ENCODE data around the gene FOXK1.
A peak's percentile ranks its signal among the peaks of the same experiment; 100 is the strongest.

The FOXK1 gene

GRCh38 chr7:4724648-4725013, 42.5 kb downstream of the FOXK1 start:
- no peak for DNase-seq

GRCh38 chr7:4725014-4725849, 43.1 kb downstream of the FOXK1 start:
- peak in 1 of 4 experiments; percentile 27 for DNase-seq

GRCh38 chr7:4725850-4726450, 43.9 kb downstream of the FOXK1 start:
- no peak for DNase-seq

- DNase-seq, result no peak
These were observed 44.5 kb downstream of the FOXK1 start for GRCh38 chr7:4726566-4726965.

GRCh38 chr7:4727914-4728705, 46.0 kb downstream of the FOXK1 start:
- DNase-seq, result no peak

- no peak for DNase-seq
These were observed 47.2 kb downstream of the FOXK1 start for GRCh38 chr7:4729266-4729665.

GRCh38 chr7:4730276-4730675, 48.2 kb downstream of the FOXK1 start:
- no peak for DNase-seq

GRCh38 chr7:4730971-4731370, 48.9 kb downstream of the FOXK1 start:
- DNase-seq, result no peak

GRCh38 chr7:4731803-4732202, 49.7 kb downstream of the FOXK1 start:
- no peak for DNase-seq

- no peak for DNase-seq
These were observed 51.9 kb downstream of the FOXK1 start for GRCh38 chr7:4733936-4734528.

- no peak for DNase-seq
These were observed 52.7 kb downstream of the FOXK1 start for GRCh38 chr7:4734587-4735345.

GRCh38 chr7:4737300-4737699, 55.2 kb downstream of the FOXK1 start:
- no peak for DNase-seq

- no peak for DNase-seq
These were observed 56.8 kb downstream of the FOXK1 start for GRCh38 chr7:4738711-4739527.

GRCh38 chr7:4739528-4739992, 57.5 kb downstream of the FOXK1 start:
- peak in 2 of 4 experiments; percentile 20 to 32 for DNase-seq

GRCh38 chr7:4740796-4741195, 58.7 kb downstream of the FOXK1 start:
- DNase-seq, result no peak

GRCh38 chr7:4742051-4742573, 60.0 kb downstream of the FOXK1 start:
- no peak for DNase-seq

- DNase-seq, result no peak
These were observed 60.8 kb downstream of the FOXK1 start for GRCh38 chr7:4742852-4743251.

- peak in 2 of 4 experiments; percentile 32 to 54 for DNase-seq
These were observed 62.5 kb downstream of the FOXK1 start for GRCh38 chr7:4744391-4745264.

- DNase-seq, result no peak
These were observed 63.3 kb downstream of the FOXK1 start for GRCh38 chr7:4745265-4745919.
